ENCODE measurements around the gene AK6.

DNA sequence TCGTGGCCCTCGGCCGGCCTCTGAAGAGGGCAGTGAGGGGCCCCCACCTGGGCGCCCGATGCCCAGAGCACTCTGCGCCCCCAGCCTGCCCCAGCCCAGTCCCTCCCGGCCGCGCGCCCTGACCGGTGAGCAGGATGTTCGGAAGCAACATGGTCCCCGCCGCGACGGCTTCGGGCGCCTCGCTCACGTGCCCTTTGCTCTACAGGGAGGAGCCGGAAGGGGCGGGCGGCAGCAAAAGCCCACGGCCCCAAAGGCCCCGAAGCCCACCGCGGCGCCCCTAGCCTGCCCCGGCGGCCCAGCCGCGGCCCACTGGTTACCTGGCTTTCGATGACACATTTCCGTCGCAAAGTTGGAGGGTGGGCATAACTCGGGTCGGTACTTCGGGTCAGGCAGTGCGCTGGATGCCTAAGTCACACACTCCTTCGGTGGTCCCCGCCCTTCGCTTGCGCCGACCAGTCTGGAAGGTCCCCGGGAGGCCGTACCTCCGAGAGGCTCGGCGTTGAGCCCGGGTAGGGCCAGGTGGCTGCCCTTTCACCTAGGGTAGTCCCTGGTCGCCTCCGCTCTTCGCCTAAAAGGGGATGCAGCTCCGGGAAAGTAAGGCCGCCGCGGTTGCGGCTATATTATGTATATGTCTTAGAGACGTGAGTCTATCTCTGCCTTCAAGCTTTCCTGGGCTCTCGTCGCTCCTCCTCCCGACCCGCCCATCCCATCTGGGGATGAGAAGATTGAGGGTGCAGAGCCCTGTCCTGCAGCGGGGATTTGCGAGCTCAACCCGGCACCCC lies at the start of gene AK6, which contains the start of the genes RAD17 and TAF9:
- TF ChIP-seq ELF4 (IDR thresholded peaks at IDR 0.05), result peak; percentile 74
- TF ChIP-seq BHLHE40 (IDR thresholded peaks at IDR 0.05; ENCODE audit: borderline replicate concordance), result no peak
- TF ChIP-seq LEF1 (IDR thresholded peaks at IDR 0.05; ENCODE audit: borderline replicate concordance), result no peak
- TF ChIP-seq L3MBTL2 (conservative IDR thresholded peaks at IDR 0.05), result peak; percentile 94

Data from HEK293T (cell line).